ENCODE measurements around the gene SEL1L2. TPM values are rescaled to one million over a fixed set of nuclear protein-coding genes. Genes with fewer than 3 reads are reported as not detected.

SEL1L2 gene, protein sequence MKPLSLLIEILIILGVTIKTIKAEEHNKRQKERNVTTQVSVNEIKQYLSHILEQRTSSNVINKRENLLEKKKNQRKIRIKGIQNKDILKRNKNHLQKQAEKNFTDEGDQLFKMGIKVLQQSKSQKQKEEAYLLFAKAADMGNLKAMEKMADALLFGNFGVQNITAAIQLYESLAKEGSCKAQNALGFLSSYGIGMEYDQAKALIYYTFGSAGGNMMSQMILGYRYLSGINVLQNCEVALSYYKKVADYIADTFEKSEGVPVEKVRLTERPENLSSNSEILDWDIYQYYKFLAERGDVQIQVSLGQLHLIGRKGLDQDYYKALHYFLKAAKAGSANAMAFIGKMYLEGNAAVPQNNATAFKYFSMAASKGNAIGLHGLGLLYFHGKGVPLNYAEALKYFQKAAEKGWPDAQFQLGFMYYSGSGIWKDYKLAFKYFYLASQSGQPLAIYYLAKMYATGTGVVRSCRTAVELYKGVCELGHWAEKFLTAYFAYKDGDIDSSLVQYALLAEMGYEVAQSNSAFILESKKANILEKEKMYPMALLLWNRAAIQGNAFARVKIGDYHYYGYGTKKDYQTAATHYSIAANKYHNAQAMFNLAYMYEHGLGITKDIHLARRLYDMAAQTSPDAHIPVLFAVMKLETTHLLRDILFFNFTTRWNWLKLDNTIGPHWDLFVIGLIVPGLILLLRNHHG
- total RNA-seq = 1.4 TPM
- long read RNA-seq = 0 reads

DNA sequence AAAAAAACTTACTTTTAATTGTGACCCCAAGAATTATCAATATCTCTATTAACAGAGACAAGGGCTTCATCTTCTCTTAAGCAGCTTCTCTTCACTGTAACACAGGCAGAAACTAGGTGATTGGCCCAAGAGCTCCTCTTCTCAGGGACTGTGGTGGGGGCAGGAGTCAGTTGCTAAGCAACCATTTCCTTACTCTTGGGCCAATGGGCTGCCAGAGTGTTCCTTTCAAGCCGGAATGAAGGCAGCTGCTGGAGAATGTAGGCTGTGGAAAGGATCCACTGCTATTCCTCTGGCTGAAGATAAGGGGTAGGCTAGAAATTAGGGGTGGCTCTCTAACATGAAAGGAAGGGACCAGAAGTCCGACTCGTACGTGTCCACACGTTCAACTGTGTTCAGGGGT is at the start of gene SEL1L2:
Gene SEL1L2 (minus strand): TSS at position 150 of the 400 bp plus-strand sequence. CDS start 80 bp downstream, at position 70.
- DNase-seq = no peak
- H3K27ac ChIP-seq (replicated peaks) = no peak within 1 kb of the TSS
- intact Hi-C loops (cut with micrococcal nuclease) = no loop called here
- TF ChIP-seq, protein P1, sequence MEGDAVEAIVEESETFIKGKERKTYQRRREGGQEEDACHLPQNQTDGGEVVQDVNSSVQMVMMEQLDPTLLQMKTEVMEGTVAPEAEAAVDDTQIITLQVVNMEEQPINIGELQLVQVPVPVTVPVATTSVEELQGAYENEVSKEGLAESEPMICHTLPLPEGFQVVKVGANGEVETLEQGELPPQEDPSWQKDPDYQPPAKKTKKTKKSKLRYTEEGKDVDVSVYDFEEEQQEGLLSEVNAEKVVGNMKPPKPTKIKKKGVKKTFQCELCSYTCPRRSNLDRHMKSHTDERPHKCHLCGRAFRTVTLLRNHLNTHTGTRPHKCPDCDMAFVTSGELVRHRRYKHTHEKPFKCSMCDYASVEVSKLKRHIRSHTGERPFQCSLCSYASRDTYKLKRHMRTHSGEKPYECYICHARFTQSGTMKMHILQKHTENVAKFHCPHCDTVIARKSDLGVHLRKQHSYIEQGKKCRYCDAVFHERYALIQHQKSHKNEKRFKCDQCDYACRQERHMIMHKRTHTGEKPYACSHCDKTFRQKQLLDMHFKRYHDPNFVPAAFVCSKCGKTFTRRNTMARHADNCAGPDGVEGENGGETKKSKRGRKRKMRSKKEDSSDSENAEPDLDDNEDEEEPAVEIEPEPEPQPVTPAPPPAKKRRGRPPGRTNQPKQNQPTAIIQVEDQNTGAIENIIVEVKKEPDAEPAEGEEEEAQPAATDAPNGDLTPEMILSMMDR (IDR thresholded peaks at IDR 0.05; ENCODE audit: borderline replicate concordance) = no peak
- H3K9me3 ChIP-seq (replicated peaks) = peaks cover 32% of the 10 kb centered on the region
- no peaks in the 10 kb centered on the region for H3K4me1 ChIP-seq
- H3K36me3 ChIP-seq = no peaks in the 10 kb centered on the region
- H3K27me3 ChIP-seq (ENCODE audit: low read depth) = peaks cover 6% of the 10 kb centered on the region
- H3K4me3 ChIP-seq = no peak within 1 kb of the TSS

DNA sequence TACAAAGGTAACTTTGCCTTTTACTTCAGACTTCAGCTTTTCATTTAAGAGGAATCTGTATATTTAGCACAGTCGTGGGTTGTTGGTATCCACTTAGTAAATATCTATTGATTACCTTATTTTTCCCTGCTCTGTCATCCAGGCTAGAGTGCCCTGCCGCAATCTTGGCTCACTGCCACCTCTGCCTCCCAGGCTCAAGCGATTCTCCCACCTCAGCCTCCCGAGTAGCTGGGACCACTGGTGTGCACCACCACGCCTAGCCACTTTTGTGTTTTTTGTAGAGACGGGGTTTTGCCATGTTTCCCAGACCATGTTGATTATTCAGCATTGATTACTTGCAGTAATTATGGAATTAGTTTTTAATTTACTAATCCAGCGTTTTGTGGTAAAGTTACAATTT is 46.2 kb upstream of the SEL1L2 start:
- DNase-seq = no peak
- Histone ChIP-seq H3K36me3 (no peaks in the 10 kb centered on the region), H3K4me1 (no peaks in the 10 kb centered on the region), H3K9me3 (replicated peaks) (no peaks in the 10 kb centered on the region), H3K27me3 (ENCODE audit: low read depth) (no peaks in the 10 kb centered on the region), H3K4me3 (no peak overlapping the region), H3K27ac (replicated peaks) (no peak overlapping the region)
- TF ChIP-seq, protein P1 (IDR thresholded peaks at IDR 0.05; ENCODE audit: borderline replicate concordance) = no peak
- intact Hi-C loops (cut with micrococcal nuclease) = no loop called here

DNA sequence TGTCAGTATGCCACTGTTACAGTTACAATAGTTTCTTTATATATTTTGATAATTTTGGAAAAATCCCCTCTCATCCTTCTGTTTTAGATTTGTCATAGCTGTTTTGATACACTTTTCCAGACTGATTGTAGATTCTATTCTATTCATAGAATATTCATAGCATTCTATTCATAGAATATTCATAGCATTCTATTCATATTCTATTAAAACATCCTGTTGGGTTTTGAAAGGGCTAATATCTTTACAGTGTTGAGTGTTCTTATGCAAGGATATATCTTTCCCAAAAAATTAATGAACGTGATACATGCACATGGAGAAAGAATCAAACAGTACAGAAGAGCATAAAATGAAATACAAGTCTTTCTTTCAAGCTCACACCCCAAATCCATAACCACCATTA is 42.9 kb upstream of the SEL1L2 start:
- intact Hi-C loops (cut with micrococcal nuclease) = no loop called here
- H3K36me3 ChIP-seq = no peaks in the 10 kb centered on the region
- no peaks in the 10 kb centered on the region for H3K9me3 ChIP-seq (replicated peaks)

DNA sequence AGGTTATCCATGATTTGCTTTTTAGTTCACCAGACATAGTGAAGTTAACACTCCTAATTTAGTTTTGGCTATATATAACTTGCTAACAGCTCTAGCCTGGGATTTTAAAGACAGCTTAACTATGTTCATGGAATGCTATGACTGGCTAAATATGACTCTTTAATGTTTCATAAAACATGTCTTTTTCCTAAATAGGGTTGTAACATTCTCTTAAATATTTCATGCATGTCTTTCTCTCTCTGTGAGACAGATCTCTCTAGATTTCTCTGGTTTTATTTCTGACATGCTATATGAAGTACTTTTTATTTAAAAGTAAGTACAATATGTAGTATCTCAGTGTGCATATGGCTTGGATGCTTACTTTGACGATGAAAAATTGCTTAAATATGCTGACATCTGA is 40.6 kb upstream of the SEL1L2 start:
- peaks cover 4% of the 10 kb centered on the region for H3K9me3 ChIP-seq (replicated peaks)
- H3K36me3 ChIP-seq = no peaks in the 10 kb centered on the region
- no peak for DNase-seq
- intact Hi-C loops (cut with micrococcal nuclease) = no loop called here
- peaks cover 8% of the 10 kb centered on the region for H3K4me1 ChIP-seq
- no peak overlapping the region for H3K4me3 ChIP-seq
- H3K27ac ChIP-seq (replicated peaks) = no peak overlapping the region
- TF ChIP-seq, protein P1 (IDR thresholded peaks at IDR 0.05; ENCODE audit: borderline replicate concordance) = no peak
- no peaks in the 10 kb centered on the region for H3K27me3 ChIP-seq (ENCODE audit: low read depth)

More for the DNA sequence above, 42.9 kb upstream of the SEL1L2 start:
- no peak overlapping the region for H3K4me3 ChIP-seq
- TF ChIP-seq, protein P1 (IDR thresholded peaks at IDR 0.05; ENCODE audit: borderline replicate concordance) = no peak
- DNase-seq = no peak
- no peak overlapping the region for H3K27ac ChIP-seq (replicated peaks)
- peaks cover 8% of the 10 kb centered on the region for H3K4me1 ChIP-seq
- H3K27me3 ChIP-seq (ENCODE audit: low read depth) = no peaks in the 10 kb centered on the region

DNA sequence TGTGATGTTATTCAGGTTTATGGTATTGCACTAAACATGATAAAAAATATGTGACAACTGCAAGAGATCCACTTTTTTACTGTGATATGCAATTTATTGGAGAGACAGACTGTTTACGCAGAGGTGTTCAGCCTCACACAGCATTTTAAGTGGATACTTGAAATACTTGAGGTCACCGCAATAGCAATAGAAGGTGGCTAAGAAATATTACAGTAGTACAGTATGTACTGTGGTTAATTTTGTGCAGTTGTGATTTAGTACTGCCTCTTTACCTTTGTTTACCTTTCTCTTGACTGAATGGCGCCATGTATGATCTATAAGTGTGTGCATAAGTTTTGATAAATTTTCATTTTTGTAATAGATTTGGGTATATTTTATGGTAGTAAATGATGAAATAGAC is 22.3 kb upstream of the SEL1L2 start:
- Histone ChIP-seq H3K27me3 (ENCODE audit: low read depth) (no peaks in the 10 kb centered on the region), H3K9me3 (replicated peaks) (peaks cover 25% of the 10 kb centered on the region), H3K36me3 (no peaks in the 10 kb centered on the region), H3K4me1 (no peaks in the 10 kb centered on the region), H3K27ac (replicated peaks) (no peak overlapping the region), H3K4me3 (no peak overlapping the region)
- intact Hi-C loops (cut with micrococcal nuclease) = no loop called here
- no peak for DNase-seq
- TF ChIP-seq, protein P1 (IDR thresholded peaks at IDR 0.05; ENCODE audit: borderline replicate concordance) = no peak

All from left ventricle myocardium inferior (tissue), 1 donor.